GM19099 (cell line): Measurements from ENCODE around the gene PDSS1.

Experiments used
- POLR2A ChIP-seq: IDR thresholded peaks from 3 replicates; pipeline ENCODE4 v1.6.1; 2011; ENCODE audit warnings: low read depth; ENCODE audit not compliant: insufficient read length; ENCODE audit errors: extremely low read depth

PDSS1 gene

DNA sequence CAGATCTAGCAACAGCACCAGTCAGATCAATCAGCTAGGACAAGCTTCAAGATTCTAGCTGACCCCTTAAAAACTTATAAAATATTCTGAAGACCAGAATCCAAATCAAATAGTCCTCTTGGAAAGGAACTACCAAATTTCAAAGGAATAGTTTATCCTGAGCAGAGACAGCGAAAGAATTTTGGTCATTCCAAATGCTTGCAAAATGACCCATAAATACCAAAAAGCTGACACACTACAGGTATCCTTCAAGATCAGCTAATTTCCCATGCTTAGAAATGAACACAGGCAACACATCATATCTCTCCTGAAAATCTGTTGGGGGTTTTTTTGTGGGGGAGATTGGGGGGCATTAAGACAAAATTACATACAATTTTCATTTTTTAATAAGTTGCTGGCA lies 78.8 kb downstream of the PDSS1 start:
- TF ChIP-seq POLR2A, result no peak

DNA sequence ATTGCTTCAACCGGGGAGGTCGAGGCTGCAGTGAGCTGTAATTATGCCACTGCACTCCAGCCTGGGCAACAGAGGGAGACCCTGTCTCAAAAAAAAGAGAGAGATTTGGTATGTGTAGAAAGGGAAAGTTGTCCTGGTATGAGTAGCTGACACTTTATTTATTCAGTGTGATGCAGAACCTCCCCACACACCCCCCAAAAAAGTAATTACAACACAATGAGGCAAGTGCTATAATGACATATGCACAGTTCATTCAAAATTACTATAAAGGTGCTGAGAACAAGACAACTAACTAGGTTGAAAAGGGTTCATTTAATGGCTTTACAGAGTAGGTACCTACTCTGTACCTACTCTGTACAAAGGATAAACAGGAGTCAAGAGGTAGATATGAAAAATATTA lies 80.2 kb downstream of the PDSS1 start:
- no peak for TF ChIP-seq POLR2A

GRCh38 chr10:26779176-26779860 lies 81.8 kb downstream of the PDSS1 start:
- no peak for TF ChIP-seq POLR2A

- no peak for TF ChIP-seq POLR2A
Observed at GRCh38 chr10:26780106-26780792, 82.7 kb downstream of the PDSS1 start.

- no peak for TF ChIP-seq POLR2A
Observed at GRCh38 chr10:26780793-26781601, 83.5 kb downstream of the PDSS1 start.

DNA sequence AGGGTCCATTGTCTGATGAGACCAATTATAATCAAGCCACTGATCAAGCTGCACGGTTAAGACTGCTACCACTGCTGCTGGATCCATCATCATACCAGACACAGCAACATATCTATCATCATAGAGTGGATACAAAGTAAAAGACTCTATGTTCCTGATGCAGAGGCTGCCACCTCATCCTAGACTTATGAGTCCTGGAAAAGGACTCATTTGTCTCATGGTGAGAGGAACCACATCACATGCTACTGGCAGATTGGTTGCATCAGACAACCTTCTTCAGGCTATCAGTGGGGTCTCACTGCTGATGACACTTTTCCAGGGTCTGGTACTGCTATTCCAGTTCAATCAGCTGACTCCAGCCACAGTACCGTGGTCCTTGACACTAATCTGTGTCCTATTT lies 84.3 kb downstream of the PDSS1 start:
- no peak for TF ChIP-seq POLR2A

DNA sequence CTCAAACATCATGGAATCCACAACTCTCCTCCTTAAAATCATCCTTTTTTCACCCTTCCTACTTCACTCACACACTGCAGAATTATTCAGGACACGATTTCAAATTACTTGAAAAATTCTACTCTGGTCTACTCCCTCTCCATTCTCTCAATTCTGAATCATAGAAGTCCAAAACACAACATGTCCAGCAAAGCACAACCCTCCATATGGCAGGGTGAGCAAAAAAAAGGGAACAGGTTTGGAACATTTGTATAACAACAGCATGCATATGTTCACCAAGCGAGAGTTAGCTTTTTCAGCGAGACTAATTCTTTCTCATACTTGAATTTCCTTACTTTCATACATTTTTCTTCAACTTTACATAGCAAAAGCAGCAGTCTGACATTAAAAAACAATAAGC lies 89.9 kb downstream of the PDSS1 start:
- no peak for TF ChIP-seq POLR2A

- no peak for TF ChIP-seq POLR2A
Observed at GRCh38 chr10:26790221-26790995, 92.9 kb downstream of the PDSS1 start.

DNA sequence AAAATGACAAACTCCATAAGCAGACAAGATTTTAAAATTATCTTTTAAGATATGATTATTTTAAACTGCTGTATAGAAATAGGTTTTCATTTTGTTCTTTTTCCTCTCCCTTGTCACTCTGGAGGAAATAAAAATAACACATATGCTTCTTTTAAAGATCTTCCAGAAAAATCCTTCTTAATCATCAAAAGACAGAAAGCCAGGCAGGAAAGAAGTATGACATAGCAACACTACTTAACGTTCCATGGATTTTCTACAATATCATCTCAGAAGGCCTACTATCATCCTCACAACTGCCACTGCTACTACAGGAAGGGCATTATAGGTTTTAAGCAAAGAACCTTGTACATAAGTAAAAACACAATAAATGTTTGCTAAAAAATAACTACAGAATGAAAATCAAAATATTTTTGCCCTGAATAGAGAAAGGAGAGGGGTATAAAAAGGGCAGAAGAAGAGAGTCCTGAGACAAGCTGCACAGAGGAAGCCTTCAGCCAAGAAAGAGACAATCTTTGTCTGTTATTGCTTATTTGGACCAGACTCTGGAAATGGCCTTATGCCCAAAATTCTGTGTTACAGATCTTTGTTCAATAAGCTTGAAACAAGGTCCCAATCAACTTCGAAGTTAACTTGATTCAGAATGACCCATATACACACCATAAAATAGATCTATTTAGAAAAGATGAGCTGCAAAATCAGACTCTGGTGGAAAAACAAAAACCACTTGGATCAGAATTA lies 95.4 kb downstream of the PDSS1 start:
- no peak for TF ChIP-seq POLR2A
